Epithelial cell of prostate (primary cell): ENCODE data around the gene NAPEPLD.
A peak's percentile ranks its signal among the peaks of the same experiment; 100 is the strongest.
"Not testable (repeated sequence)": the region's sequence is repeated elsewhere in the genome, so short reads cannot be mapped to it uniquely, and the experiment has no call there.

Experiments
- DNase-seq: peaks from one replicate; pipeline ENCODE4 v3.0.0-alpha.2; 2011; ENCODE audit warnings: low read depth, low spot score
- H3K27ac ChIP-seq: fragments of 450-650 bp; 2 replicates; pipeline ENCODE4 v1.5.1; 2017; ENCODE audit warnings: mild to moderate bottlenecking

NAPEPLD gene

DNA sequence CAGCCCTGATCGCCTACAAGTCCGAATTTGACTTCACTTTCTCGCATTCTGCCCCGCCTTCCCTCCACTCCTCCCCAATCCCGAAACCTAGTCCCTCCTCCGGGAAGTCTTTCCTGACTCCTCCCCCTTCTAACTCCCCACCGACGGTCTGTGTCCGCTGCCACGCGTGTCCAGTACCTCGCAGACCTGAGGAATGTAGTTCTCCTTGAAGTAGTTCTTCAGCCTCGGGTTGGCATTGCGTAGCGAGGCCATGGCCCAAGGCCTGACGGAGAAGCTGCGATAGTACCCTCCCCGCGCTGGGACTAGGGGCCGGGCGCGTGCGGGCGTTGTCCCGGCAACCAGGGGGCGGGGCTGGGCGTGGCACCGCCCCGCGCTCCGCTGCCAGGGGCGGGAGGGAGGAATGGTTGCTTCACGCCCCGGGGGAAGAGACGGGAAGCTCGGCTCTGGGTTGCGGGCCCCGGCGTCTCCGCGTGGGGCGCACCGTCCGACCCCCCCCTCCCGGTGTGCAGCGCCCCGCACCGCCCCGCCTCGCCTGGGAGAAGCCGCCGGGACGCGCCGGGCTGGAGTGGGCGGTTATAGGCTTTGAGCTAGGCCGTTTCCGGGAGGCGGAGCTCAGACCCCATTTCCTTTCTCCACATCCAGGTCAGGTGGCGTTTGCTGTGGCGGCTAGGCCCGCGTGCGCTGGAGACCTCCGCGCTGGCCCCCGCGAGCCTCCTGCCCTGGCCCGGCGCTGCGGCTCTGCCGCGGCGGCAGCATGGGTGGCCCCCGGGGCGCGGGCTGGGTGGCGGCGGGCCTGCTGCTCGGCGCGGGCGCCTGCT is 74.2 kb downstream of the NAPEPLD start, which contains the start of the genes ARMC10 and FBXL13:
TSS of gene ARMC10 (plus strand) at position 622 of the 818 bp plus-strand sequence. CDS start at position 755, 133 bp downstream.
TSS of gene FBXL13 (minus strand) at position 278 of the 818 bp plus-strand sequence.
- peak; percentile 66 for DNase-seq

DNA sequence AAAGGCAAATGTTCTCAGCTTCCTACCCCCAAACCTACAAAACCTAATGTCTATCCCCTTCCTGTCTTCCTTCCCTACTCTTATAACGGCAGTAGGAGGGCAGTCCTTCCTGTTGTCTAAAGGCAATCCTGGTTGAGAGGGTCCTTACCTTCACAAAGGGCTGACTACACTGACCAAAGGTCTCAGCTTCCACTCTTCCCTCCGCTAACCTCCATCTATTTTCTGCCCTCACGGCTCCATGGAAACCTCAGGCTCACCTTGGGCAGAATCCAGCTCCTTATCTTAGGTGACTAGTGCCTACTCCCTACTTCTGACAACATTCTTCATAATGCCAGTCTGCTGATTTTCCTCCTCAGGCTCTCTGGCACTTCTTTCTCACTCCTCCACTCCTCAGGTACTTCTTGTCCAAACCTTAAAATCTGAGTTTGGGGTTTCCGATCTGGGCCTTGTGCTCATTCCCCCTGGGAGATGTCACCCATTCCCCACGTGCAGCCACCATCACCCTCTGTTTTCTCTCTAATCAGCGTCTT is 74.8 kb downstream of the NAPEPLD start:
- no peak for DNase-seq

More for the DNA sequence above, 74.2 kb downstream of the NAPEPLD start, which contains the start of the genes ARMC10 and FBXL13:
- peak within 1 kb of the TSS; percentile 92 for H3K27ac ChIP-seq

DNA sequence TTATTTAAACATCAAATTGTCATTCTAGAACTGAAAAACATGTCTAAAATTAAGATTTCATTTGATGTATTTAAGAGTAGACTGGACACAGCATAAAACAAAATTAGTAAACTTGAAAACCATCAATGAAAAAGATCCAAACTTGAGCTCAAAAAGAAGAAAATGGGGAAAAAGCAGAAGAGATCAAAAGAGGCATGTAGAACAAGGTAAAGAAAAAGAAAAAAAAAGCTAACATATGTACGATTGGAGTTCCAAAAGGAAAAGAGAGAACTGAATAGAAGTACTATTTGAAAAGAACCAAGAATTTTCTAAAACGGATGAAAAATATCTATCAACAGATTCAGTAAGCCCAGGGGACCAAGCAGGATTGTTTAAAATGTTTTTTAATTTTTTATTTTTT is 77.9 kb downstream of the NAPEPLD start:
- H3K27ac ChIP-seq, result no peak overlapping the region
- no peak for DNase-seq

More for the DNA sequence above, 74.8 kb downstream of the NAPEPLD start:
- H3K27ac ChIP-seq, result peak overlapping the region; percentile 92

DNA sequence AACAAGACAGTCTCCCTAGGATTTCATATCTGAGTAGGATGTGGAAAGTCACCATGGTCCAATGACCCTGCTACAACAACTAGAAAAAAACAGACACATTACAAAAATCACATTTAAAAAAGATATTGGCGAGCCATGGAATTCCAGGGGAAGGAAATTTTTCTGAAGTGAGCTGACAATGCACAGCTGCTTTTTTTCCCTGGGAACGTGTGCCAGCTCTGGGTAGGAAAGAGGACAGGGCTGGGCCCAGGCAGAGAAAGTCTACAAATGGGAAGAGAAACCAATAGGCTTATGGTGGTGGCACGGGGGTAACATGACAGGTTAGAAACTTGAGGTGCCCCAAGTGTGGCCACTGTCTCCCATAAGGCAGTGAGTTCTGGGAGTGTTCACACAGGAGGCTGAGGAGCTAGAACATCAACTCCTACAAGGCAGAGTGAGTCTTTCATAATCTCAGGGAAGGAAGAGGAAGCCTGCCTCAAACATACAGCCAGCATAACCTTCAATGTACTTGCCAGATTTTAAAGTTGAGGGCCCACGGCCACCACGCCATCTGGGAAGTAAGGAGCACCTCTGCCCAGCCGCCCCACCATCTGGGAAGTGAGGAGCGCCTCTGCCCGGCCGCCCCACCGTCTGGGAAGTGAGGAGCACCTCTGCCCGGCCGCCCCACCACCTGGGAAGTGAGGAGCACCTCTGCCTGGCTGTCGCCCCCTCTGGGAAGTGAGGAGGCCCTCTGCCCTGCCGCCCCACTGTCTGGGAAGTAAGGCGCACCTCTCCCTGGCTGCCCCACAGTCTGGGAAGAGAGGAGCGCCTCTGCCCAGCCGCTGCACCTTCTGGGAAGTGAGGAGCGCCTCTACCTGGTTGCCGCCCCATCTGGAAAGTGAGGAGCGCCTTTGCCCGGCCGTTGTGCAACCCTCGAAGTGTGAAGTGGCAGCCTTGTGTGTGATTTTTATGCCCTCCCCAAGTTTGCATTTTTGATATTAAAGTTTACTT is 80.2 kb downstream of the NAPEPLD start:
- no peak overlapping the region for H3K27ac ChIP-seq
- DNase-seq, result no peak

DNA sequence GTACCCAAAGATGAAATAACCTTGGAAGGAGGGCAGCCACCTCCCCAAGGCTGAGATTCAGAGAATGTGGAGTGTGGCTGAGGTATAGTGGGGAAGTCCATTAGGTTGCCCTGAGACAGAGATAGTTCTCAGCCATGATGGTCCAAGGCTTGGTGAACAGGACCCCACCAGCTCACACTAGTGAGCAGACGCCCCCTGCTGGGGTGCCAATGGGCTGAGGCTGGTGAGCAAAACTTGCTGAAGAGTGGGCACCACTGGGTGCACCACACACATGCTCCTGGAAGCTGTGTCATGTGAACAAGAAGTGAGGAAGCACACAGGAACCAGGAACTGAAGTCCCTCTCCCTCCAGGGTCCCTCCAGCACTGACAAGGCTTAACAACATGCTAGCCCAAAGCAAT is 83.2 kb downstream of the NAPEPLD start:
- DNase-seq, result no peak
- no peak overlapping the region for H3K27ac ChIP-seq

DNA sequence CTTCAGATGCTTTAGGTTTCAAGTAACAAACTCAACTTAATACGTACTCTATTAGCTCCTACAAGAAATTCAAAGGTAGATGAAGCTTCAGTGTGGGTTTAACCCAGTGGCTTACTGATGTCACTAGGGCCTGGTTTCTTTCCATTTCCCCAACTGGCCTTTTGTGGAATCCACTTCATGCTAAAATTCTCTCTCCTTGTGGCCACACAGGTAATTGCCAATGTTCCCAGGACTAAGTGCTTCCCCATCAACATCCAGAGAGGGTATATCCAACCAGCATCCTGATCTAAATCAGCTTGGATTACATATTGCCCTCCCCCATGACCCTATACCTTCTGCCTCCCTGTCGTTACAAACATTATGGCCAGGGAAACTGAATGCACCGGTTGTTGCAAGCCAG is 85.0 kb downstream of the NAPEPLD start:
- no peak overlapping the region for H3K27ac ChIP-seq
- DNase-seq, result no peak

DNA sequence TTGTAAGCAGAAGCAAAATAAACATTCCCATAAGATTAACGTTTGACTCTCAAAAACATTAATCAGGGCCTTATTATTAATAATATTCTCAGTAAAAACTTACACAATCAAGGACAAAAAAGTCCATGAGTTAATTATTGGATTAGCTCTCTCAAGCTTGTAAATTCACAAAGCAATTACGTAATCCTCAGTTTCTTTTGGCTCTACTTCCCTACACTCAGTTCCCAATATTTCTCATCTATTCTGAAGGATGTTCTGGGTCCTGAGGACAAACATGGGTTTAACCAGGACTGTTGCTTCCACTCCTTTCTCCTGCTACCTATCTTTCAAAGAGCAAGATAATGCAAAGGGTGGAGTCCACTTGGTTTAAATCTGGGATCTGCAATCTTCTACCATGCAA is 89.4 kb downstream of the NAPEPLD start:
- no peak overlapping the region for H3K27ac ChIP-seq
- no peak for DNase-seq

DNA sequence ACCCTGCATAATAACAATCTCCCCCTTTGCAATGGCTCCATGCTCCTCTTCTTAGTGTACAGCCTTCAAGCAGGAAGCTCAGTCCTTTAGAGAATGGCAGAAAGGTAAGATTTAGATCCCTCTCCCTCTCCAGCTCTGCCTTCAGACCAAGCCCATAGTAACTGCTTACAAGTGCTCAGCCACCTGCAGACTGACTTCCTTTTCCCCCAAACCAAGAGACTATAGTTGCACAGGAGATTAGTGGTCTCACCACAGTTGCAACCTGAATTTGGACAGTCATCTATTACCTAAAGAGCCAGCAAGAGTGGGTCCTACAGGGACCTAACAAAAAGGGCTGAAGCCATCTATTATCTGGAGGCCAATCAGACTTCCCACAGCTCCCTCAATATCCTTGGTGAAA is 90.8 kb downstream of the NAPEPLD start:
- H3K27ac ChIP-seq, result no peak overlapping the region
- DNase-seq, result no peak

DNA sequence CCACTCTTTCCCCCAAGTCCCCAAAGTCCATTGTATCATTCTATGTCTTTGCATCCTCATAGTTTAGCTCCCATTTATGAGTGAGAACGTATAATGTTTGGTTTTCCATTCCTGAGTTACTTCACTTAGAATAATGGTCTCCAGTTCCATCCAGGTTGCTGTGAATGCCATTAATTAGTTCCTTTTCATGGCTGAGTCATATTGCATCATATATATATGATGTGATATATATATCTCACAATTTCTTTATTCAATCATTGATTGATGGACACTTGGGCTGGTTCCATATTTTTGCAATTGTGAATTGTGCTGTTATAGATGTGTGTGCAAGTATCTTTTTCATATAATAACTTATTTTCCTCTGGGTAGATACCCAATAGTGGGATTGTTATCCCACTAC is 92.9 kb downstream of the NAPEPLD start:
- not testable (repeated sequence) for DNase-seq, H3K27ac ChIP-seq

DNA sequence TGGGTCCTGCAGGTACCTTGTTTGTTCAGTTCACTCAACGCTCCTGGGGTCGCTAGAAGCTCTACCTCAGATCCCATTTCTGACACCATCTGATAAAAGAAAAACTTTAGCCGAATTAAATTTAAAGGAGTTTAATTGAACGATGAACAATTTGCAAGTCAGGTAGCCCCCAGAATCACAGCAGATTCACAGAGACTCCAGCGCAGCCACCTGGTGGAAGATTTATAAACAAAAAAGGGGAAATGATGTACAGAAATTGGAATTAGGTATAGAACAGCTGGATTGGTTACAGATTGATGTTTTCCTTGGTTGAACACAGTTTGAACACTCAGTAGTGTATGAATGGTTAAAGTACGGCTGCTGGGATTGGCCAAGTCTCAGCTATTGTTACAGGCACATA is 97.4 kb downstream of the NAPEPLD start:
- no peak overlapping the region for H3K27ac ChIP-seq

More for the DNA sequence above, 97.4 kb downstream of the NAPEPLD start:
- no peak for DNase-seq
